HepG2 (cell line): ENCODE measurements around the gene FAHD2A. TPM values are rescaled to one million over a fixed set of nuclear protein-coding genes. Genes with fewer than 3 reads are reported as not detected.
A peak's percentile ranks its signal among the peaks of the same experiment; 100 is the strongest.

Experiments used
- AGO1 ChIP-seq: fragments of 200-400 bp; formaldehyde crosslinking; IDR thresholded peaks from 2 replicates; pipeline ENCODE4 v1.6.1; 2017; ENCODE audit warnings: mild to moderate bottlenecking, low read depth, low read length, moderate library complexity; ENCODE audit not compliant: poor library complexity, severe bottlenecking
- ARID2 ChIP-seq: sonication (generic); formaldehyde crosslinking; IDR thresholded peaks from 2 replicates; pipeline ENCODE4 v1.8.1; 2022; ENCODE audit warnings: mild to moderate bottlenecking, missing genetic modification reagents, borderline replicate concordance
- BCL6 ChIP-seq: IDR thresholded peaks from 2 replicates; pipeline ENCODE4 v1.6.1; 2016; ENCODE audit warnings: missing genetic modification reagents, missing compliant biosample characterization
- CENPT ChIP-seq: sonication (generic); formaldehyde crosslinking; IDR thresholded peaks from 2 replicates; pipeline ENCODE4 v1.8.0; 2022; ENCODE audit warnings: low read depth, mild to moderate bottlenecking, moderate library complexity, missing genetic modification reagents
- ERF ChIP-seq: IDR thresholded peaks from 2 replicates; pipeline ENCODE4 v1.6.1; 2018; ENCODE audit warnings: missing biosample characterization, missing genetic modification reagents
- GMEB1 ChIP-seq: sonication (generic); formaldehyde crosslinking; IDR thresholded peaks from 2 replicates; pipeline ENCODE4 v1.5.1; 2020; ENCODE audit warnings: missing genetic modification reagents, mild to moderate bottlenecking, borderline replicate concordance
- HHEX ChIP-seq: IDR thresholded peaks from 2 replicates; pipeline ENCODE4 v1.6.1; 2016; ENCODE audit warnings: control low read depth
- HMG20A ChIP-seq: IDR thresholded peaks from 2 replicates; pipeline ENCODE4 v1.6.1; 2016; ENCODE audit warnings: borderline replicate concordance
- HMGXB3 ChIP-seq: sonication (generic); formaldehyde crosslinking; IDR thresholded peaks from 2 replicates; pipeline ENCODE4 v1.4.0; 2020; ENCODE audit warnings: missing genetic modification reagents, borderline replicate concordance
- HOMEZ ChIP-seq: IDR thresholded peaks from 2 replicates; pipeline ENCODE4 v1.6.1; 2016; ENCODE audit warnings: low read depth
- MXD4 ChIP-seq: IDR thresholded peaks from 2 replicates; pipeline ENCODE4 v1.6.1; 2016; ENCODE audit warnings: mild to moderate bottlenecking, missing biosample characterization, missing genetic modification reagents
- PREB ChIP-seq: sonication (generic); formaldehyde crosslinking; IDR thresholded peaks from 2 replicates; pipeline ENCODE4 v1.4.0; 2020; ENCODE audit warnings: missing genetic modification reagents
- RBM22 ChIP-seq: fragments of 200-400 bp; formaldehyde crosslinking; optimal IDR thresholded peaks from 2 replicates; pipeline ENCODE3; 2017; ENCODE audit warnings: mild to moderate bottlenecking, low read length, moderate library complexity
- SMAD3 ChIP-seq: sonication (generic); formaldehyde crosslinking; IDR thresholded peaks from 2 replicates; pipeline ENCODE4 v1.4.0; 2020; ENCODE audit warnings: missing genetic modification reagents
- SOX13 ChIP-seq, 3 experiments: fragments of 450-650 bp in 1 of 3; sonication (generic) in 1 of 3; formaldehyde crosslinking in 1 of 3; IDR thresholded peaks in 2 of 3; conservative IDR thresholded peaks in 1 of 3; 2 replicates each; pipeline versions ENCODE4 v1.5.0 to v1.6.1; 2016 to 2020; ENCODE audit warnings: antibody characterized with exemption in 1 of 3, mild to moderate bottlenecking in 1 of 3, missing compliant biosample characterization in 1 of 3, missing genetic modification reagents in 1 of 3, moderate library complexity in 1 of 3
- ZBTB21 ChIP-seq: sonication (generic); formaldehyde crosslinking; IDR thresholded peaks from 2 replicates; pipeline ENCODE4 v1.4.0; 2020; ENCODE audit warnings: missing genetic modification reagents
- ZMAT3 ChIP-seq: sonication (generic); formaldehyde crosslinking; conservative IDR thresholded peaks from 2 replicates; pipeline ENCODE4 v1.7.0; 2021; ENCODE audit warnings: missing genetic modification reagents
- ZNF124 ChIP-seq: sonication (generic); formaldehyde crosslinking; IDR thresholded peaks from 2 replicates; pipeline ENCODE4 v1.4.0; 2020; ENCODE audit warnings: missing genetic modification reagents
- ZNF343 ChIP-seq: sonication (generic); formaldehyde crosslinking; IDR thresholded peaks from 2 replicates; pipeline ENCODE4 v1.4.0; 2020; ENCODE audit warnings: mild to moderate bottlenecking, missing genetic modification reagents
- ZNF83 ChIP-seq: sonication (generic); formaldehyde crosslinking; IDR thresholded peaks from 2 replicates; pipeline ENCODE4 v1.4.0; 2020; ENCODE audit warnings: missing genetic modification reagents, mild to moderate bottlenecking, borderline replicate concordance
- ZNF878 ChIP-seq: sonication (generic); formaldehyde crosslinking; IDR thresholded peaks from 2 replicates; pipeline ENCODE4 v1.8.1; 2023; ENCODE audit warnings: mild to moderate bottlenecking, missing genetic modification reagents, moderate library complexity
- polyA plus RNA-seq, 8 experiments: library from polyadenylated mRNA; depleted of rRNA in 3 of 8; stranded (reverse) in 7 of 8; unstranded in 1 of 8; fragments of >200 nt; fragmentation: Illumina TruSeq in 4 of 8; extraction: Trizol in 4 of 8; gene quantifications; 2 replicates each; pipeline versions ENCODE4 v1.2.1 to v1.2.3, GENCODE V29; 2011 to 2016; ENCODE audit warnings: low read depth in 4 of 8, missing spikeins in 1 of 8, mixed read lengths in 1 of 8; ENCODE audit not compliant: insufficient read depth in 1 of 8
- total RNA-seq, 5 experiments: library from RNA; depleted of rRNA; stranded (reverse); fragments of >200 nt; fragmentation: Illumina TruSeq; extraction: Trizol; gene quantifications; 2 replicates each; pipeline ENCODE4 v1.2.3, GENCODE V29; 2016; ENCODE audit warnings: low read depth in 1 of 5

Gene FAHD2A
- total and polyA plus RNA-seq, 2 of the 13 experiments (the other 11 are each of a cell fraction or from before 2014, with no cell fraction given), result 34.0 to 44.2 TPM

GRCh38 chr2:95390272-95390880, 12.1 kb upstream of the FAHD2A start (continued):
- TF ChIP-seq SMAD3 (CRISPR knock-in tag) (no peak; the same call in 1 of the 2 replicates), RBM22 (no peak), ZNF83 (CRISPR knock-in tag) (no peak), AGO1 (no peak), ZMAT3 (0 out of 2 replicates have a peak, but pooled peaks have one; percentile 61), HHEX (peak; percentile 54; the same call in 1 of the 2 replicates), ZNF343 (CRISPR knock-in tag) (peak; percentile 96), BCL6 (CRISPR knock-in tag) (peak; percentile 95), ZNF878 (0 out of 2 replicates have a peak, but pooled peaks have one; percentile 62), SOX13 (IDR thresholded peaks at IDR 0.05) (no peak; the same call in 1 of the 2 replicates), SOX13 (CRISPR knock-in tag; conservative IDR thresholded peaks at IDR 0.05 in 1 of 2, IDR thresholded peaks at IDR 0.05 in 1 of 2) (peak in 1 of 2 experiments; percentile 64; a peak in 1 of 4 replicates), HMGXB3 (CRISPR knock-in tag) (0 out of 2 replicates have a peak, but pooled peaks have one; percentile 49), HMG20A (CRISPR knock-in tag) (peak; percentile 87), ERF (peak; percentile 55; the same call in 1 of the 2 replicates), CENPT (no peak), GMEB1 (CRISPR knock-in tag) (no peak; the same call in 1 of the 2 replicates), PREB (CRISPR knock-in tag) (no peak), ARID2 (CRISPR knock-in tag) (no peak), ZNF124 (CRISPR knock-in tag) (no peak), HOMEZ (CRISPR knock-in tag) (no peak), ZBTB21 (no peak), MXD4 (CRISPR knock-in tag) (0 out of 2 replicates have a peak, but pooled peaks have one; percentile 54)
